Spinal cord (tissue), 10 donors: Measurements from ENCODE around the gene LAMA3. TPM values are rescaled to one million over a fixed set of nuclear protein-coding genes. Genes with fewer than 3 reads are reported as not detected.

Source experiments
- DNase-seq, 6 donors: peaks; one replicate each; pipeline versions ENCODE4 v3.0.0 to v3.0.0-alpha.2; 2013 to 2015; ENCODE audit warnings: low spot score in 6 of 6, low read depth in 4 of 6
- H3K27ac ChIP-seq: one replicate; pipeline ENCODE4 v1.5.1; 2013; ENCODE audit warnings: low read depth, low read length, control low read depth
- H3K27me3 ChIP-seq: one replicate; pipeline ENCODE4 v1.6.1; 2013; ENCODE audit warnings: low read length; ENCODE audit not compliant: control insufficient read depth, insufficient read depth
- H3K36me3 ChIP-seq: one replicate; pipeline ENCODE4 v1.6.1; 2013; ENCODE audit warnings: low read length; ENCODE audit not compliant: control insufficient read depth, insufficient read depth
- H3K4me1 ChIP-seq: one replicate; pipeline ENCODE4 v1.6.1; 2013; ENCODE audit warnings: low read length; ENCODE audit not compliant: control insufficient read depth, insufficient read depth
- H3K4me3 ChIP-seq: one replicate; pipeline ENCODE4 v1.5.1; 2013; ENCODE audit warnings: low read depth, low read length, control low read depth
- H3K9me3 ChIP-seq: one replicate; pipeline ENCODE4 v1.6.1; 2013; ENCODE audit warnings: low read length; ENCODE audit not compliant: control insufficient read depth, insufficient read depth
- WGBS: methylation state at CpG from one replicate; pipeline ENCODE4 v1.1.5; 2013; ENCODE audit warnings: missing lambda C conversion rate; ENCODE audit not compliant: insufficient coverage; 5-methylcytosine and 5-hydroxymethylcytosine counted together
- polyA plus RNA-seq, 2 donors: library from polyadenylated mRNA; unstranded; fragments of 120-200 nt; gene quantifications; one replicate each; pipeline ENCODE4 v1.2.1, GENCODE V29; 2013; ENCODE audit not compliant: insufficient read length in 2 of 2
- total RNA-seq, 2 donors: library from RNA; depleted of rRNA in 1 of 2; stranded (reverse); fragments of 120-200 nt in 1 of 2; fragments of >200 nt in 1 of 2; gene quantifications; one replicate each; pipeline versions ENCODE4 v1.2.3 to v1.2.4, GENCODE V29; 2013 to 2014
- donor health status: healthy.

The LAMA3 gene
- total and polyA plus RNA-seq, 4 donors, result 5.8 to 10.4 (median 8.1) TPM

DNA sequence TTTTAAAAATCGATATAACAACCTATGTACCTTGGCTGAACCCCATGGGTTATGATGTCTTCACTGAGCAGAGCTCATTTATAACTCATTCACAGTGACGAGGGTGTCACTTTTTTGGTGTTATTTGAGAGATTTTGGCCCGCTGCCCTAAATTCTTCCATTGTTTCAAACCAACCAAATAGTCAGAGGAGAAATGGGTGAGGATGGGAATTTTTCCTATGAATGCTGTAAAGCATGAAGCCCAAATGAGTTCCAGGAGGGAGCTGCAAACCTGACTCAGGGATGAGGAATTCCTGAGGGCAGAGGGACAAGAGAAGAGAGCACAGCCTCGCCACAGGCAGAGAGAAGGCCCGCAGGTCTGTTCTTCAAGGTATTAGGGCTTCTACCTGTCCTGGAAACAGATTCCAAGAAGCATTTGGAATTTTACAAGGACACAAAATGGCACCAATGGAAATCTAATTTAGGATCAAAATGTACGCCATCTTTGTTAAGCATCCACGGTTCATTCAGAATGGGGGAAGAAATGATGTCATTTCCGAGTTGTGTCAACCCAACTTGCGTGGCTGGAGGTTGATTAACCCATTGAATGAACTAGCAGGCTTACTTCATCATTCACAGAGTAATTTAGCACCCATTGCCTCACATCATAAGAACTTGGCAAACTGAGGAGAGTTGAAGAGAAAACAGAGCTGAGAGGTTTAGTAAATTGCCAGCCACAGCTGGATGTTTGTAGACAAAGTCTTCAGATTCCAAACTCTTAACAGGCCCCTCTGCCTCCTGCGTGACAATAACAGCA lies 133.5 kb downstream of the LAMA3 start:
- H3K4me3 ChIP-seq, result no peak overlapping the region
- WGBS, result 94% methylated on average over 3 of the region's 10 CpGs
- H3K27me3 ChIP-seq, result no peaks in the 10 kb centered on the region
- H3K36me3 ChIP-seq, result no peaks in the 10 kb centered on the region
- H3K4me1 ChIP-seq, result no peaks in the 10 kb centered on the region
- no peak overlapping the region for H3K27ac ChIP-seq
- no peaks in the 10 kb centered on the region for H3K9me3 ChIP-seq
- DNase-seq, result no peak

DNA sequence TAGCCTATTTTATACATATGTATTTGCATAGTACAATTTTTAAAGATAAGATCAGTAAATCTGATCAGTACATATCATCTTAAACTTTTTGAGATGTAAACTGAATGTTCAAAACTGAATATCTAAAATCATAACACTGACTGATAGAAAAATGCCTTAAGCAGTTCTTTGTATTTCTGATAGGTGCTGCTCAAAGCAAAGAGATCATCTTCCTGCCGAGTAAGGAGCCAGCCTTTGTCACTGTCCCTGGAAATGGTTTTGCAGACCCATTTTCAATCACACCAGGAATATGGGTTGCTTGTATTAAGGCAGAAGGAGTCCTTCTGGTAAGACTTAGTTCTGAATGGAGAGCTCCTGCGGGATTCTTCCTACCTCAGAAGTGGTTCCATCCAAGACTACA lies 135.0 kb downstream of the LAMA3 start:
- no peaks in the 10 kb centered on the region for H3K9me3 ChIP-seq
- 100% methylated on average over 1 of the region's 2 CpGs for WGBS
- H3K4me1 ChIP-seq, result no peaks in the 10 kb centered on the region
- no peak overlapping the region for H3K27ac ChIP-seq
- no peaks in the 10 kb centered on the region for H3K36me3 ChIP-seq
- H3K4me3 ChIP-seq, result no peak overlapping the region
- no peak for DNase-seq
- no peaks in the 10 kb centered on the region for H3K27me3 ChIP-seq

DNA sequence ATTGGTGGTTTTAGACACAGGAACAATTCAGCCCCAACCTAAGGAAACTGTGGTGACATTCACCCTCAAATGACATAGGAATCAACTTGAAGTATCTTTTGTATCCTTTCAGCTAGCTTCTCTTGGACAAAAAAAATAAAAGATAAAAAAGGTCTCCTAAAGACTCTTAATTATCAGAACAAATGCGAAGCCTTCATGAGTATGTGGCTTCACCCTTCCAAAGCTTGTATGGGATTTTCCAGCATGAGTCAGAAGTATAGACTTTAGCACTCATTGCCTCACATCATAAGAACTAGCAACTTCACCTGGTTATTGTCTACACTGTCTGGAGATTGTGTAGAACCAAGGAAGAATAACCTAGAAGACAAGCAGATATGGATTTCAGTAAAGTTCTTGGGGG lies 135.4 kb downstream of the LAMA3 start:
- H3K9me3 ChIP-seq, result no peaks in the 10 kb centered on the region
- no peaks in the 10 kb centered on the region for H3K36me3 ChIP-seq
- DNase-seq, result no peak
- no peaks in the 10 kb centered on the region for H3K27me3 ChIP-seq
- no CpG with 5 or more reads among the region's 1 CpG for WGBS
- no peak overlapping the region for H3K27ac ChIP-seq
- no peak overlapping the region for H3K4me3 ChIP-seq
- H3K4me1 ChIP-seq, result no peaks in the 10 kb centered on the region

DNA sequence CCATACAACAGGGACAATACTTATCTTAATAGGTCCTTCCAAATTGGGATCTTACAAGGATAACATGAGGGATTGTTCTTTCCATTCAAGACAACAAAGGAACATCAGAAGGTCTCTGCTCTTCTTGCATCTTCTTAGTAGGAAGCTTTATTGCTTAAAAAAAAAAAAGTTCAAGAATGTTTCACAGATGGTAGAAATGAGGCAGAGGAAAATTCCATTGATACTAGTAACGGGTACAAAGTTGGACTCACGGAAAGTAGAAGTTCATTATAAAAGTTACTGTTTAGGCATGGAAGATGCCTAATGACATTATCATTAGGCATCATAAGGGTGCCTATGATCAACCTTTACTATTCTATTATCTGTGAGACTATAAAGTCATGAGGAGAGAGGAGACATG lies 136.2 kb downstream of the LAMA3 start:
- Histone ChIP-seq H3K27ac (no peak overlapping the region), H3K4me1 (no peaks in the 10 kb centered on the region), H3K27me3 (no peaks in the 10 kb centered on the region), H3K9me3 (no peaks in the 10 kb centered on the region), H3K4me3 (no peak overlapping the region), H3K36me3 (no peaks in the 10 kb centered on the region)
- no peak for DNase-seq
- no CpG with 5 or more reads among the region's 2 CpGs for WGBS

DNA sequence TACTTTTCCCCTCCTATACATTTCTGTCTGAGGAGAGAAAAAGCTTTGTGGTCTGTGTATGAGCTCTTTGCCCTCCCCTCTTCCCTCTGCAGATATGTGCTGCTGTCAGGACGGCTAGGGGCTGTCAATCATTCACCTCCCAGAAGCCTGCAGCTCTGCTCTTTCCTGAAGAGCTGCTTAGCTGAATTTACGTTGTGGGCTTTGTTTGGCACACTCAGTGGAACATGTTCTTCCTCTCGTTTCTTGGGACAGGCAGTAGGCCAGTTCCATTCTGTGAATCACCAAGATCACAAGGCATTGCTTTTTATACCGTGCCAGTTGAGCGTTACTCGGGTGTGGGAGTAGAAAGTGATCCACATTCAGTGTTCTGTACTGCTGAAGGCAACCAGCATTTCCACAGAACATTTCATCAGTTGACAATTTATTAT lies 136.7 kb downstream of the LAMA3 start:
- H3K27ac ChIP-seq, result no peak overlapping the region
- DNase-seq, result peak in 2 of 6 donors; percentile 26 to 69

DNA sequence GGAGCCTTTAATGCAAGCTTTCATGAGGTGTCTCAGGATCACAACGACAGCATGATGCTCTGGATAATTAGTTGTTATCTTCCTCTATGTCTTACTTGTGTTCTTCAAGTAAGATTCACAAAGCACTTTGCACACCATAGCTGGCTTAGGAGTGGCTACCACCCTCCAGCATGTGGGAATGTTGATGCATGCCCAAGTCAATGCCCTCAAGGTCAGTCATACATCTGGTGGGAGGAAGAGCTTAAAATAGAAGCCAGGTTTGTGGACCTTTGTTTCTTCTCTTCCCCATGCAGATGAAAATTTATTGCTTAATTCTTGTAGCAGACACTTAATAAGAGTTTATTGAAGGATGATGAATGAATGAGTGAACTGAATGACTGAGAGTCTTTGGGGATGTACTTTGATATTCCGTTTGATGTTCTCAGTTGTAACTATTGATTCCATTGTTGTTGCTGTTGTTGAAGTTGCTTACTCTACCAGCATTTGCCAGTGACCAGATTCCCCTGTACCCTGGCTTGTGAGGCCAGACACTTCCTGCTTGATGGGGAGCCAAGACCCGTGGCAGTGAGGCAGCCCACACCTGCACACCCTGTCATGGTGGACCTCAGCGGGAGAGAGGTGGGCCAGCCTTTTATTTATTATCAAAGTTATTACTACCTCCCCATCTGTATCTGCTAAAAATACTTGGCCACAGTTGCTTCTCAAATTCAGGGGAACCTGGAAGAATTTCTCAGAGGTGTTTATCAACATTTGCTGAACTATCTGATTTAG lies 137.8 kb downstream of the LAMA3 start:
- Histone ChIP-seq H3K9me3 (no peaks in the 10 kb centered on the region), H3K36me3 (no peaks in the 10 kb centered on the region)

More for the DNA sequence above, 136.7 kb downstream of the LAMA3 start:
- Histone ChIP-seq H3K4me3 (no peak overlapping the region), H3K4me1 (no peaks in the 10 kb centered on the region), H3K36me3 (no peaks in the 10 kb centered on the region), H3K27me3 (no peaks in the 10 kb centered on the region), H3K9me3 (no peaks in the 10 kb centered on the region)
- 31% methylated on average over 3 of the region's 6 CpGs for WGBS

DNA sequence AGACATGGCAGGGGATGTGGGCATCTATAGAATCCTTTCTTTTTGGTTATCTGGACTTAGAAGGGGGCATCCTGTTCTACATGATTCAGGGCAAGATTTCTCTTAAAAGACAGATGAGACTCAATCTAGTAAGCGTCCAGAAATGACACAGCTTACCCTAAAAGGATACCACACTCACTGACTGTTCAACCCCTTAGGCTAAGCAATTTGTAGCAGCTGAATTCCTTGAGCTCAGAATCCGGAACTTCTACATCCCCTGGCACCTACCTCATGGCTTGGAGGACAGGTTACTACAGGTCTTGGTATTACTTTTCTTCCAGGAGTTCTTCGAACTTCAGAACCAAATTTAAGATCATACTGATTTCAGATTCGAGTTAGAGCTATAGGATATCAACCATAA lies 138.4 kb downstream of the LAMA3 start:
- 90% methylated on average over 2 of the region's 4 CpGs for WGBS
- no peak for DNase-seq
- Histone ChIP-seq H3K27ac (no peak overlapping the region), H3K27me3 (no peaks in the 10 kb centered on the region), H3K4me1 (no peaks in the 10 kb centered on the region), H3K36me3 (no peaks in the 10 kb centered on the region), H3K9me3 (no peaks in the 10 kb centered on the region), H3K4me3 (no peak overlapping the region)

More for the DNA sequence above, 137.8 kb downstream of the LAMA3 start:
- DNase-seq, result no peak
- 78% methylated on average over 2 of the region's 4 CpGs for WGBS
- H3K4me1 ChIP-seq, result no peaks in the 10 kb centered on the region
- no peak overlapping the region for H3K4me3 ChIP-seq
- no peaks in the 10 kb centered on the region for H3K27me3 ChIP-seq
- no peak overlapping the region for H3K27ac ChIP-seq

DNA sequence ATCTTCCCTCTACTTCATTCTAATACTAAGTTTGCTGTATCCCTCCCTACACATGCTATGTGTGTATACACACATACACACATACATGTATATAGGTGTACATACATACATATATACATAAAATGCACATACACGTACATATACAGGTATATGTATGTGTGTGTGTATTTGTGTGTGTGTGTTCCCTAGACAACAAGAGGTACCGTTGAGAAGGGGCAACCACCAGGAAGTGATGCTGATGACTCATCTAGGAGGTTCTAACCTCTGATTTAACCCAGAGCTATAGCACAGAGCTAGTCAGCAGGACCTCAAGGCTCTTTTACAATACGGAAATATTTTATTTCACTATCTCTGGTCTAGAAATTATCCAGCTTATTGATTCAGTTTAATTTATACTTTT lies 139.2 kb downstream of the LAMA3 start:
- Histone ChIP-seq H3K27me3 (no peaks in the 10 kb centered on the region), H3K36me3 (no peaks in the 10 kb centered on the region), H3K4me1 (no peaks in the 10 kb centered on the region), H3K4me3 (no peak overlapping the region), H3K9me3 (no peaks in the 10 kb centered on the region), H3K27ac (no peak overlapping the region)
- DNase-seq, result no peak
- 40% methylated on average over 1 of the region's 3 CpGs for WGBS

DNA sequence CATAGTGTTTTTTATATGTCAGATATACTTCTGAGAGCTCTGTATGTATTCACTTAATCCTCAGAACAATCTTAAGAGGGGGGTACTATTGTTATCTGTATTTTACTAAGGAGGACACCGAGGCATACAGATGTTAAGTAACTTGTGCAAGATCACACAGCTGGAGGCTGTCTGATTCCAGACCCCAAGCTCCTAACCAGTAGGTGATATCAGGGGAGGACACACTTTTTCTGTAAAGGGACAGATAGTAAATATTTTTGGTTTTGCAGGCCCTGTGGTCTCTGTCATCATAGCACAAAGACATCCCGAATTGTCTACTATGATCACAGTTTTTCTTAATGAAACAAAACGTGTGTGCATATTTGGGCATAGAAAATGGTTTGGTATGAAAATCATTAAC lies 143.7 kb downstream of the LAMA3 start:
- no peaks in the 10 kb centered on the region for H3K36me3 ChIP-seq
- H3K27ac ChIP-seq, result no peak overlapping the region
- no peak overlapping the region for H3K4me3 ChIP-seq
- no peaks in the 10 kb centered on the region for H3K9me3 ChIP-seq
- WGBS, result 80% methylated on average over 1 of the region's 3 CpGs
- no peaks in the 10 kb centered on the region for H3K4me1 ChIP-seq
- DNase-seq, result no peak
- no peaks in the 10 kb centered on the region for H3K27me3 ChIP-seq

DNA sequence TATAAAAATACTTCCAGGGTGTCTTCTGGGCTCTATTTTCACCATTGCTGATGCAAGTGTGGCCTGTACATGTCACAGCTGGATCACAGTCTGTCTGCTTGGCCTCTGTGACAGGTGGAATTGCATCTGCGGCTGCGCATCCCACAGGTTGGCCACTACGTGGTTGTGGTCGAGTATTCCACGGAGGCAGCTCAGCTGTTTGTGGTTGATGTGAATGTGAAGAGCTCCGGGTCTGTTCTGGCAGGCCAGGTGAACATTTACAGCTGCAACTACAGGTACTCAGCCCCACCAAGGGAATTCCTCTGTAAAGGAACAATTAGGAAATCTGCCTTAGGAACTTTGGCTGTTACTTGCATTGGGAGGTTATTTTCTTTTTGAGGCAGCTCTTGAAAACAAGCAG lies 144.5 kb downstream of the LAMA3 start:
- 80% methylated on average over 1 of the region's 6 CpGs for WGBS
- no peak for DNase-seq

More for the DNA sequence above, 144.5 kb downstream of the LAMA3 start:
- H3K36me3 ChIP-seq, result no peaks in the 10 kb centered on the region
- H3K4me3 ChIP-seq, result no peak overlapping the region
- no peaks in the 10 kb centered on the region for H3K4me1 ChIP-seq
- no peaks in the 10 kb centered on the region for H3K9me3 ChIP-seq
- H3K27me3 ChIP-seq, result no peaks in the 10 kb centered on the region
- no peak overlapping the region for H3K27ac ChIP-seq
